HUES64 (cell line): ENCODE data around the gene LPCAT1.

ENCODE experiments used
- H3K27ac ChIP-seq: 2 replicates; pipeline ENCODE4 v1.7.0; 2013; ENCODE audit warnings: low read depth, low read length, inconsistent platforms
- H3K27me3 ChIP-seq: 2 replicates; pipeline ENCODE4 v1.6.1; 2013; ENCODE audit warnings: mild to moderate bottlenecking, low read length; ENCODE audit not compliant: insufficient read depth
- H3K36me3 ChIP-seq: 2 replicates; pipeline ENCODE4 v1.6.1; 2013; ENCODE audit warnings: mild to moderate bottlenecking, low read length; ENCODE audit not compliant: insufficient read depth
- H3K4me1 ChIP-seq: 2 replicates; pipeline ENCODE4 v1.6.1; 2013; ENCODE audit warnings: mild to moderate bottlenecking, low read length, moderate library complexity; ENCODE audit not compliant: insufficient read depth
- H3K4me3 ChIP-seq: 2 replicates; pipeline ENCODE4 v1.5.1; 2013; ENCODE audit warnings: mild to moderate bottlenecking, low read length, moderate library complexity
- H3K9ac ChIP-seq: 2 replicates; pipeline ENCODE4 v1.6.1; 2013; ENCODE audit warnings: mild to moderate bottlenecking, low read depth, low read length
- H3K9me3 ChIP-seq: 2 replicates; pipeline ENCODE4 v1.6.1; 2013; ENCODE audit warnings: low read depth, low read length; ENCODE audit not compliant: insufficient read depth
- WGBS: fragments of 150-250, 120-280 bp; methylation state at CpG from one replicate; pipeline ENCODE4 v1.1.7; 2013; ENCODE audit warnings: missing lambda C conversion rate; 5-methylcytosine and 5-hydroxymethylcytosine counted together

Gene LPCAT1

DNA sequence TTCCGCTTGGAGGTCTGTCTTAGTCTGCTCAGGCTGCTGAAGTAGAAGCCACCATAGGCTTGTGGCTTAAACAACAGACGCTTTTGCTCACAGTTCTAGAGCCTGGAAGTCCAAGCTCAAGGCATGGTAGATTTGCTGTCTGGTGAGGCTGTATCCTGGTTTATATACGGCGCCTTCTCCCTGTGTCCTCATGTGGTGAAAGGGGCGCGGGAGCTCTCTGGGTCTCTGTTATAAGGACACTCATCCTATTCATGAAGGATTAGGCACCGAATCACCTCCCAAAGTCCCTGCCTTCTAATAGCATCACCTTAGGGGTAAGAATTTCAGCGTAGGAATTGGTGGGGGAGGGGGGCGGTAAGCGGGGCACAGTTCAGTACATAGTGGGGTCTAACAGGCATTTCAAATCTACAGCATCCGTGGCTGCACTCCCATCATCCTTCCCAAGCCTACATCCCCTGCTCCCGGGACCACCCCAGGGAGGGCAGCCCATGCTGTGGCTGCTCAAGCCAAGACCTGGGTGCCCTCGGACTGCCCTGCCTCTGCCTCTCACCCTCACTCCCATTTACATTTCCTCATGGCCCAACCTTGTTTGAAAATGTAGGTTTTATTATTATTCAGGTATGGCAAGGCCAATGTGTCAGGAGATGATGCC, 15.1 kb upstream of the LPCAT1 start:
- Histone ChIP-seq H3K4me3 (no peak overlapping the region), H3K27me3 (no peaks in the 10 kb centered on the region), H3K9me3 (no peaks in the 10 kb centered on the region), H3K27ac (no peak overlapping the region), H3K36me3 (no peaks in the 10 kb centered on the region), H3K4me1 (no peaks in the 10 kb centered on the region), H3K9ac (no peak overlapping the region)
- 95% methylated on average over 10 of the region's 13 CpGs for WGBS

DNA sequence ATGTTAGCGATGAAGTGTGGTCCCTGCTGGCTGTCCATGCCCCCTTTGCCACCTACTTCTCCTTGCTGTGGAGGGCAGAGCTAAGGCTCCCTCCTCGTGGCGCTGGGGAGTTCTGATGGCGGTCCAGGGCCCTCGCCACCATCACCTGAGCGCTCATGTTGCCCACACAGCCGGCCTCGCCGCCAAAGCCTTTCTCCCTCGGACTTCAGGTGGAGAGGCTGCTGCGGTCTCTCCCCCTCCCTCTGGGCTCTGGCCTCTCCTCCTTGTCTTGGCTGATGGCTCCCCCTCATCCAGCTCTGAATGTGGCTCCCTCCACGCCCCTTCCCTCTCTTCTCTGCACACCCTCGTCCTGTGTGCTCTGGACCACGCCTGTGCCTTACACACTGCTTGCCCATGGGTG, 14.5 kb upstream of the LPCAT1 start:
- H3K4me3 ChIP-seq: no peak overlapping the region
- WGBS: 95% methylated on average over 14 of the region's 14 CpGs
- no peaks in the 10 kb centered on the region for H3K27me3 ChIP-seq
- H3K4me1 ChIP-seq: no peaks in the 10 kb centered on the region
- no peak overlapping the region for H3K9ac ChIP-seq
- H3K27ac ChIP-seq: no peak overlapping the region
- no peaks in the 10 kb centered on the region for H3K9me3 ChIP-seq
- H3K36me3 ChIP-seq: no peaks in the 10 kb centered on the region

DNA sequence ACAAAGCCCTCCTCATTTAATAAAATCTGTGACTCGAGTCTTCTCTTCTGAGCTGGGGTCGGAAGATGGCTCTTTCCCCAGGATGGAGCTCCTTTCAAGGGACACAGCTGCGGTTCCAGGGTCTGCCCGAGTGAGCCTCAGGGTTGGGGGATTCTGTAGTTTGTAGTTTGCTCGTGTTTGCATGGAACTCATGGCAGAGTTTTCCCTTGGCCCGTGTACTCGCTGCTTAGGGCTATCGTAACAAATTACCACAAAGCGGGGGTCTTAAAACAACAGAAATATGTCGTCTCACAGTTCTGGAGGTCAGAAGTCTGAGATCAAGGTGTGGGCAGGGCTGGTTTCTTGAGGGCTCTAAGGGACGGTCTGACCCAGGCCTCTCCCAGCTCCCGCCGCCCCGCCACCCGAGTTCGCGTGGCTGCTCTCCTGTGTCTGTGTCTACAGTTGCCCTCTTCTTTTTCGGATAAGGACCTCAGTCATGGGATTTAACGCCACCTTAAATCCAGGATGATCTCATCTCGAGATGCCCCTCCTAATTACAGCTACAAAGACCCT, 13.9 kb upstream of the LPCAT1 start:
- Histone ChIP-seq H3K27ac (no peak overlapping the region), H3K4me3 (no peak overlapping the region)
- 93% methylated on average over 20 of the region's 20 CpGs for WGBS

GRCh38 chr5:1536871-1537602, 13.3 kb upstream of the LPCAT1 start:
- Histone ChIP-seq H3K36me3 (no peaks in the 10 kb centered on the region), H3K9me3 (no peaks in the 10 kb centered on the region), H3K27ac (no peak overlapping the region), H3K27me3 (no peaks in the 10 kb centered on the region), H3K4me1 (no peaks in the 10 kb centered on the region), H3K9ac (no peak overlapping the region), H3K4me3 (no peak overlapping the region)
- WGBS: 90% methylated on average over 8 of the region's 8 CpGs

More for the DNA sequence above, 13.9 kb upstream of the LPCAT1 start:
- Histone ChIP-seq H3K27me3 (no peaks in the 10 kb centered on the region), H3K36me3 (no peaks in the 10 kb centered on the region), H3K4me1 (no peaks in the 10 kb centered on the region), H3K9me3 (no peaks in the 10 kb centered on the region), H3K9ac (no peak overlapping the region)

GRCh38 chr5:1536322-1536845, 12.6 kb upstream of the LPCAT1 start:
- H3K27me3 ChIP-seq: no peaks in the 10 kb centered on the region
- H3K36me3 ChIP-seq: no peaks in the 10 kb centered on the region
- no peak overlapping the region for H3K4me3 ChIP-seq
- no peak overlapping the region for H3K27ac ChIP-seq
- no peak overlapping the region for H3K9ac ChIP-seq
- no peaks in the 10 kb centered on the region for H3K9me3 ChIP-seq
- no peaks in the 10 kb centered on the region for H3K4me1 ChIP-seq
- 87% methylated on average over 8 of the region's 8 CpGs for WGBS

GRCh38 chr5:1535646-1536045, 11.9 kb upstream of the LPCAT1 start:
- Histone ChIP-seq H3K27me3 (no peaks in the 10 kb centered on the region), H3K4me1 (no peaks in the 10 kb centered on the region), H3K27ac (no peak overlapping the region), H3K9ac (no peak overlapping the region), H3K36me3 (no peaks in the 10 kb centered on the region), H3K9me3 (no peaks in the 10 kb centered on the region), H3K4me3 (no peak overlapping the region)
- 95% methylated on average over 3 of the region's 3 CpGs for WGBS

- WGBS: no CpG with 5 or more reads among the region's 1 CpG
- H3K9me3 ChIP-seq: no peaks in the 10 kb centered on the region
- H3K4me1 ChIP-seq: no peaks in the 10 kb centered on the region
- H3K4me3 ChIP-seq: no peak overlapping the region
- no peaks in the 10 kb centered on the region for H3K36me3 ChIP-seq
- H3K27ac ChIP-seq: no peak overlapping the region
- H3K9ac ChIP-seq: no peak overlapping the region
- no peaks in the 10 kb centered on the region for H3K27me3 ChIP-seq
These were observed 8.6 kb upstream of the LPCAT1 start for GRCh38 chr5:1532384-1532783.

- H3K36me3 ChIP-seq: no peaks in the 10 kb centered on the region
- H3K4me3 ChIP-seq: no peak overlapping the region
- no peaks in the 10 kb centered on the region for H3K27me3 ChIP-seq
- no peaks in the 10 kb centered on the region for H3K9me3 ChIP-seq
- no peak overlapping the region for H3K27ac ChIP-seq
- WGBS: 89% methylated on average over 3 of the region's 3 CpGs
- H3K9ac ChIP-seq: no peak overlapping the region
- H3K4me1 ChIP-seq: no peaks in the 10 kb centered on the region
These were observed 5.7 kb upstream of the LPCAT1 start for GRCh38 chr5:1529498-1529897.

DNA sequence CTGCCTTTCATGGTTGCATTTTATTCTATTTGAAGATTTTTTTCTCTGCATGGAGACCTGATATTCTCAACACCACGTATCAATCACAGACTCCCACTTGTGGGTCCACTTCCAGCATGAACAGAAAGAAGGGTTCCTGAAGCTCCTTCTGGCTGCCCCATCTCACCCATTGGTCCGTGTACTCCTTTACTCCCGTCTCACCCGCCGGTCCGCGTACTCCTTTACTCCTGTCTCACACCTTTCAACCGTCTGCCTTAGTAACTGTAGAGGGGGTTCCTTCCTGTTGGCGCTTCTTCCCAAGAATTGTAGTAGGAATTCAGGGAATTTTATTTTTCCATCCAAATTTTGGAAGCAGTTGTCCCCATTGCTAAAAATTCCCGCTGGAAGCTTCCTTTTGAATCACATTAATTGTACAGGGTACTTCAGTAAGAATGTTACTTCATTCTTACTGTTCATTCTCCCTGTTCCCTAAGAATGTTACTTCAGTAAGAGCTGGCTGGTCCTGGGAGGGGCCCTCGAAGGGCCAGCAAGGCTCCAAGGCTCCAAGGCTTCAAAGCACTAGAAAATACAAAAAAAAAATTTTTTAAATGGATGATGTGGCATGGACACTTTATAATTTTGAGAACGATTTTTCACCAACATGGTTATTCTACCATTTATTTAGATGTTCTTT, 3.9 kb upstream of the LPCAT1 start:
- Histone ChIP-seq H3K36me3 (no peaks in the 10 kb centered on the region), H3K4me3 (no peak overlapping the region), H3K9me3 (no peaks in the 10 kb centered on the region), H3K4me1 (no peaks in the 10 kb centered on the region), H3K27me3 (no peaks in the 10 kb centered on the region), H3K9ac (no peak overlapping the region), H3K27ac (no peak overlapping the region)
- 88% methylated on average over 8 of the region's 12 CpGs for WGBS

DNA sequence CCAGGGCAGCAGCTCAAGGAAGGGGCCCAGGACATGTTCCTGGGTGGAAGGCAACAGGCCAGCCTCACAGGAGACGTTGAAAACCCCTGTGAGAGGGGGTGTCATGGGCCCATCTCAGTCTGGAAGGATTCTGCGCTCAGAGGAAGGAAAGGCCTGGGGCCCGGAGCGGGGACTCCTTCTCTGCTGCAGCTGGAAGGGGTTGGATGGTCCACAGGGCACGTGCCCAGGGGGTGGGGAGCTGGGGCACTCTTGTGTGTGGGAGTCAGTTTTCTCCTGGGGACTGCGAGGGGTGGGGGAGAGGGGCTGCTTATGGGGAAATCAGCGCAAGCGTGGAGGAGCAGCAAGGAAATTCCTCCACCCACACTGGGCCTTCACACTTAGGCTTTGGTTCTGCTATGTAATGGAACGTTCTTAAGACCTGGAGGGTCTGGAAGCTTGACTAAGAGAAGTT, 2.9 kb upstream of the LPCAT1 start:
- peaks cover 2% of the 10 kb centered on the region; the same call in 1 of the 2 replicates for H3K36me3 ChIP-seq
- WGBS: 85% methylated on average over 7 of the region's 9 CpGs
- no peak overlapping the region for H3K27ac ChIP-seq
- no peak overlapping the region for H3K9ac ChIP-seq
- H3K4me1 ChIP-seq: peaks cover 6% of the 10 kb centered on the region; the same call in 1 of the 2 replicates
- H3K27me3 ChIP-seq: no peaks in the 10 kb centered on the region
- no peaks in the 10 kb centered on the region for H3K9me3 ChIP-seq
- H3K4me3 ChIP-seq: no peak overlapping the region

GRCh38 chr5:1526190-1526631, 2.5 kb upstream of the LPCAT1 start:
- H3K9me3 ChIP-seq: no peaks in the 10 kb centered on the region
- H3K27ac ChIP-seq: no peak overlapping the region
- H3K4me3 ChIP-seq: no peak overlapping the region
- no peaks in the 10 kb centered on the region for H3K27me3 ChIP-seq
- H3K9ac ChIP-seq: no peak overlapping the region
- peaks cover 11% of the 10 kb centered on the region; the same call in 1 of the 2 replicates for H3K4me1 ChIP-seq
- WGBS: 96% methylated on average over 7 of the region's 7 CpGs
- H3K36me3 ChIP-seq: peaks cover 6% of the 10 kb centered on the region
